ENCODE results near the gene HNF1A.

HNF1A gene

GRCh38 chr12:120994059-120994458 lies 15.7 kb downstream of the HNF1A start:
- H3K9me3 ChIP-seq (ENCODE audit: insufficient read depth, low read length) = no peaks in the 10 kb centered on the region
- H3K36me3 ChIP-seq (replicated peaks; ENCODE audit: low read depth, low read length) = no peaks in the 10 kb centered on the region
- no peak for TF ChIP-seq CTCF (IDR thresholded peaks at IDR 0.05; ENCODE audit: low read depth, low read length)
- no peak for TF ChIP-seq EZH2phosphoT487 (IDR thresholded peaks at IDR 0.05; ENCODE audit: low read depth)
- H3K27me3 ChIP-seq (ENCODE audit: low read depth, low read length) = no peaks in the 10 kb centered on the region
- no peak overlapping the region for H3K9ac ChIP-seq (ENCODE audit: low read length)
- H4K20me1 ChIP-seq (ENCODE audit: insufficient read depth, low read length) = no peaks in the 10 kb centered on the region
- no peak overlapping the region for H3K4me2 ChIP-seq (ENCODE audit: low read length)
- H3K27ac ChIP-seq (ENCODE audit: low read length) = no peak overlapping the region
- no peak overlapping the region for H2AFZ ChIP-seq (ENCODE audit: low read depth, low read length)
- peaks cover 8% of the 10 kb centered on the region for H3K4me1 ChIP-seq (ENCODE audit: low read length)
- no peak overlapping the region for H3K4me3 ChIP-seq (ENCODE audit: low read length)
- no peaks in the 10 kb centered on the region for H3K79me2 ChIP-seq (ENCODE audit: low read length)

- TF ChIP-seq EZH2phosphoT487 (IDR thresholded peaks at IDR 0.05; ENCODE audit: low read depth) = no peak
- no peak for TF ChIP-seq CTCF (IDR thresholded peaks at IDR 0.05; ENCODE audit: low read depth, low read length)
- Histone ChIP-seq H3K27ac (ENCODE audit: low read length) (no peak overlapping the region), H4K20me1 (ENCODE audit: insufficient read depth, low read length) (no peaks in the 10 kb centered on the region)
Observed at GRCh38 chr12:120994589-120995337, 16.4 kb downstream of the HNF1A start.

GRCh38 chr12:120996133-120996746 lies 17.9 kb downstream of the HNF1A start:
- no peak overlapping the region for H3K4me3 ChIP-seq (ENCODE audit: low read length)
- no peaks in the 10 kb centered on the region for H3K36me3 ChIP-seq (replicated peaks; ENCODE audit: low read depth, low read length)
- H2AFZ ChIP-seq (ENCODE audit: low read depth, low read length) = no peak overlapping the region
- no peak overlapping the region for H3K4me2 ChIP-seq (ENCODE audit: low read length)
- no peak overlapping the region for H3K9ac ChIP-seq (ENCODE audit: low read length)
- TF ChIP-seq CTCF (IDR thresholded peaks at IDR 0.05; ENCODE audit: low read depth, low read length) = no peak
- no peak for TF ChIP-seq EZH2phosphoT487 (IDR thresholded peaks at IDR 0.05; ENCODE audit: low read depth)
- no peaks in the 10 kb centered on the region for H4K20me1 ChIP-seq (ENCODE audit: insufficient read depth, low read length)
- no peak overlapping the region for H3K27ac ChIP-seq (ENCODE audit: low read length)
- H3K4me1 ChIP-seq (ENCODE audit: low read length) = peaks cover 8% of the 10 kb centered on the region
- H3K79me2 ChIP-seq (ENCODE audit: low read length) = no peaks in the 10 kb centered on the region
- no peaks in the 10 kb centered on the region for H3K9me3 ChIP-seq (ENCODE audit: insufficient read depth, low read length)
- H3K27me3 ChIP-seq (ENCODE audit: low read depth, low read length) = no peaks in the 10 kb centered on the region

More at GRCh38 chr12:120994589-120995337, 16.4 kb downstream of the HNF1A start:
- no peak overlapping the region for H3K4me2 ChIP-seq (ENCODE audit: low read length)
- no peaks in the 10 kb centered on the region for H3K9me3 ChIP-seq (ENCODE audit: insufficient read depth, low read length)
- H3K9ac ChIP-seq (ENCODE audit: low read length) = no peak overlapping the region
- H3K79me2 ChIP-seq (ENCODE audit: low read length) = no peaks in the 10 kb centered on the region
- no peak overlapping the region for H2AFZ ChIP-seq (ENCODE audit: low read depth, low read length)
- no peaks in the 10 kb centered on the region for H3K36me3 ChIP-seq (replicated peaks; ENCODE audit: low read depth, low read length)
- H3K4me1 ChIP-seq (ENCODE audit: low read length) = peaks cover 8% of the 10 kb centered on the region
- no peak overlapping the region for H3K4me3 ChIP-seq (ENCODE audit: low read length)
- no peaks in the 10 kb centered on the region for H3K27me3 ChIP-seq (ENCODE audit: low read depth, low read length)

- H3K4me1 ChIP-seq (ENCODE audit: low read length) = peaks cover 8% of the 10 kb centered on the region
- H2AFZ ChIP-seq (ENCODE audit: low read depth, low read length) = no peak overlapping the region
- H4K20me1 ChIP-seq (ENCODE audit: insufficient read depth, low read length) = no peaks in the 10 kb centered on the region
- H3K9me3 ChIP-seq (ENCODE audit: insufficient read depth, low read length) = no peaks in the 10 kb centered on the region
- H3K9ac ChIP-seq (ENCODE audit: low read length) = no peak overlapping the region
- no peaks in the 10 kb centered on the region for H3K36me3 ChIP-seq (replicated peaks; ENCODE audit: low read depth, low read length)
- no peak for TF ChIP-seq EZH2phosphoT487 (IDR thresholded peaks at IDR 0.05; ENCODE audit: low read depth)
- no peak for TF ChIP-seq CTCF (IDR thresholded peaks at IDR 0.05; ENCODE audit: low read depth, low read length)
- no peaks in the 10 kb centered on the region for H3K79me2 ChIP-seq (ENCODE audit: low read length)
- no peak overlapping the region for H3K4me2 ChIP-seq (ENCODE audit: low read length)
- H3K27ac ChIP-seq (ENCODE audit: low read length) = no peak overlapping the region
- no peaks in the 10 kb centered on the region for H3K27me3 ChIP-seq (ENCODE audit: low read depth, low read length)
- no peak overlapping the region for H3K4me3 ChIP-seq (ENCODE audit: low read length)
Observed at GRCh38 chr12:120997448-120997847, 19.1 kb downstream of the HNF1A start.

All from OCI-LY3 (cell line).